CD4-positive, alpha-beta T cell treated with Interleukin-17A for 4 hours (primary cell): ENCODE results near the gene ZNF648.
"Not testable (repeated sequence)": the region's sequence is repeated elsewhere in the genome, so short reads cannot be mapped to it uniquely, and the experiment has no call there.

Source experiments
- DNase-seq: peaks from one replicate; pipeline ENCODE4 v3.0.0-alpha.2; 2020; ENCODE audit warnings: mixed read lengths

Gene ZNF648, protein sequence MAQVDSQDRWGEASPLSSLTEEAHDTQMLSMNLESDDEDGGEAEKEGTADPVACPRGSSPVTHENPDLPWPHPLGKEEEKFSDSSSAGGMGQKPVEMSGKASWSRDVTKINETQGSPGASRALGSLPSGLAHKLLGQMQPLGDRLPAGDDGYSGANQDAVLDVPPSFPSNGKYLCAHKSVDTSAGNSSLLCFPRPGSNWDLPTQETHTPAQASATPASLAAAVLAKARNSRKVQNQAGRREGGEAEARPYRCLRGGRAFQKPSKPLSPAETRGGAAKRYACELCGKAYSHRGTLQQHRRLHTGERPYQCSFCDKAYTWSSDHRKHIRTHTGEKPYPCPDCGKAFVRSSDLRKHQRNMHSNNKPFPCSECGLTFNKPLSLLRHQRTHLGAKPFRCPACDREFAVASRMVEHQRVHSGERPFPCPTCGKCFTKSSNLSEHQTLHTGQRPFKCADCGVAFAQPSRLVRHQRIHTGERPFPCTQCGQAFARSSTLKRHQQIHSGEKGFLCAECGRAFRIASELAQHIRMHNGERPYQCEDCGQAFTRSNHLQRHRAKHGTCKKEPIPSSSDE

DNA sequence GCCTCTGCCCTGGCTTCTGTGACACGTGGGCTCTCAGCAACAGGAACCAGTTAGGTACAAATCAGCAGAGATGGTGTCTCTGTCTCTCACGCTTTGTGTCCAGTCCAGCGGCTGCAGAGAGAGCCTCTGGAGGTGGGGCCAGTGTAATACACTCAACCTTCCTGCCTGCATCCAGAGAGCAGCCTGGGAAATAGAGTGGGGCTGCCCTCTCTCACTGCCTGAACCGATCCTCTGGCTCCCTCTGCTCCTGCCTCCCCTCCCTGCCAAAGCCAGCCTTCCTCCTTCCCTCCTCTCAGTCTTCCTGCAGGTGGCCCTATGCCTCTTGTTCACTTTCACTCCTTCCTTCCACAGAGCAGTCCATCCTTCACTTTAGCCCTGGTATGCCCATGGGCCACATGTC is at the start of gene ZNF648:
Gene ZNF648, minus strand, starts transcription at position 119 of the 400 bp plus-strand sequence. CDS start 3,702 bp downstream, outside the sequence.
- no peak for DNase-seq

DNA sequence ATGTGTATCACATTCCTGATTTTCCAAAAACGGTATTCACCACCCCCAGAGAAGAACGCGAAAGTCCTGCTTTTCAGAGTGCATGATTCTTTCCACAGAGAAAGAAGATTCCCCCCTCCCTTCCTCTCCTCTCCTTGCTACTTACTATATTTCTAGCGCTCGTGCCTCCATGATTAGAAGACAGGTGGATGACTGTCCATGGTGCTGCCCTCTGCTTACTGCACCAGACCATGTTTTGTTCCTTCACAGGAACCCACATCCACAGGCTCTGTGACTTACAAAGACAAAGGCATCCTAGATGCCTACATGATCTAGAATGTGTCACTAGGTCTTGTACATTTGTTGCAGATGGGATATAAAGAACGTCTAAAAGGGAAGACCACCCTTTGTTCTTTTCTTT is 49.1 kb upstream of the ZNF648 start:
- DNase-seq = no peak

DNA sequence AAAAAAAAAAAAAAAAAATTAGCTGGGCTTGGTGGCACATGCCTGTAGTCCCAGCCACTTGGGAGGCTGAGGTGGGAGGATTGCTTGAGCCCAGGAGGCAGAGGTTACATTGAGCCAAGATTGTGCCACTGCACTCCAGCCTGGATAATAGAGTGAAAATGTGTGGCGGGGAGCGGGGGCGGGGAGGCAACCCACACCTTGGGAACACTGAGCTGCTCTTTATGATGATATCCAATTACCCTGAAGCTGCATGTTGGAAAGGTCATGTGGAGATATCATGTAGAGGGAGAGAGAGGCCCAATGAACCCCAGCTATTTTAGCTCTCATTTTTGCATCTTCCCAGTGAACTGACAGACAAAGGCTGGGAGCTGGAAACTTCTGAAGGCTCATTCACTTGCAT is 48.3 kb upstream of the ZNF648 start:
- DNase-seq = no peak

DNA sequence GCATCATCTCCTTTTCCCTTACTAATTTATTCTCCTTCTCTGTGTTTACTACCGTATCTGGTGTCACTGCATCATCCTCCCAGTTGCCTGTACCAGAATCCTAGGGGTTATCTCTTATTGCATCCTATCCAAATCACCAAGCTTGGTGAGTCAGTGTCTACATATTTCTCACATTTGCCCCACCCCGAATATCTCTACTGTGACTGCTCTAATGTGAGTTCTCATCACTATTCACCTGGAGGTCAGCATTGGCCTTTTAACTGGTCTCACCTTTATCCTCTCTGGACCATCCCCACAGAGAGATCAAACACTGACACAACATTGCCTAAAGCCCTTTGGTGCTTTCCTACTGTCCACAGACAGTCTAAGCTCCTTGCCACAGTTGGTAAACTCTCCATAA is 45.7 kb upstream of the ZNF648 start:
- DNase-seq = no peak

DNA sequence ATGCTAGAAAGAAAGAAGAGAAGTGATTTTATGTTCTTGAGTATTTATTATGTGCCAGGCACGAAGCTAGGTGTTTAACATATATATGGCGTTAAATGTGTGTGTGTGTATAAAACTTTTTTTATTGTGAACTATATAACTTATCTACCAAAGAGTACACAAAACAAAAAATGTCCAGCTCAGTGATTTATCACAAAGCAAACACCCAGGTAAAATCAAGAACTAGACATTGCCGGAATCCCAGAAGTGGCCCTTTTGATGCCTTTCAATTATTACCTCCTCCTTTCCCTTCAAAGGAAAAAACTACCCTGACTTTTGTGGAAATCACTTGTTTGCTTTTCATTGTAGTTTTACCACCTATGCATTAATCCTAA is 40.5 kb upstream of the ZNF648 start:
- DNase-seq = no peak

DNA sequence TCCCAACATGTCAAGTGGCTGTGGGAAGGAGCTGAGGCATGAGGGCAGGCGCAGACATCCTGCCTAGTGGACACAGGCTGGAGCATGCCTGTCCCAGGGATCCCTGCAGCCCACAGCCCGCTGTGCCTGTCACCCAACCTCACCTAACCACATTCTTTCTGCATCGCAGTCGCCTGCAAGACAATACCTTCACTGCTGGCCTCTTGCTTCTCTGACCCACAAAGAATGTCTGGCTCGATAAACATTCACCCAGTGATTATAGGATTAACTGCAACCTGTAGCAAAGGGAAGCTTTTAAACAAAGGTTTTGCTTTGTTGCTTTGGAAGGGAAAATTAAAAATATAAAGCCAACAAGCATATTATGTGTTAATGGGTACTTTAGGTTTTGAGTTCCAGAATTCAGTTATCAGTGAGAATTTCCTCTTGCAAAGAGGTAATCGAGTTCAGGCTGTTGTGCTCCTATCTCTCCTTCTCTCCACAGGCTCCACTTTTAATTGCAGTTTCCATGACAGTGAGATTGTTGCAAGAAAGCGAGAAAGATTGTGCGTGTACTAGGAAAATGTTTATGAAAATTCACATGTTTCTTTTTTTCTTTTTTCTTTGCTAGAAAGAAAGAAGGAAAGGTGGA is 40.0 kb upstream of the ZNF648 start:
- no peak for DNase-seq

DNA sequence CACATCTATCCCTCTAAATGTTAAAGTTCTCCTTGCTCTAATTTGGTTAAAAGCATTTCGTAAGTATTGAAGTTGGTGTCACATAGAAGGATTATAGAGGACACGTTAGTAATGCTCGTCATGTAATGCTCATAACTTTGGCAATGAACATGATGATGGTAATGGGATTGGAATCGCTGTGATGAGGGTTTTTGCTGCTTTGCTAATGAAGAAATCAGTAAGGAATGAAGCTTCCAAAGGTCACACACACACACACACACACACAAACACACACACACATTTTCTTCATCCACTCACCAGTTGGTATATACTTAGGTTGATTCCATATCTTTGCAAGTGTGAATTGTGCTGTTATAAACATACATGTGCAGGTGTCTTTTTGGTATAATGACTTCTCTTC is 36.8 kb upstream of the ZNF648 start:
- no peak for DNase-seq

DNA sequence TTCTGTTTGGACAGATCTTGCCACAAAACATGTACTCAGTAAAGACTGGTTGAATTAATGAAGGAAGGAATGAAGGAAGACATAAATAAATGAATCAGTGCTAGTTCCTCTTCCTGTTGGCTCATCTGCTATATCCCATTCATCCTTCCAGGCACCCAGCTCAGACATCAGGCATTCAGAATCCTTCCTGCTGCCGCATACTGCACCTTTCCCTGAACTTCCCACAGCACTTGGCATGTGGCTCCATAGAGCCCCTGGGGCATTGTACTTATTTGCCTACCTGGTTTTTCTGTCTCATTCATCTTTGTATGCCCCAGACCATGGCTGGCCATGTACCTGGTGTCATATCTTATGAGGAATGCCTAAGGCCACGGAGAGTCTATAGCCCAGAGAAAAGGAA is 34.4 kb upstream of the ZNF648 start:
- DNase-seq = no peak

DNA sequence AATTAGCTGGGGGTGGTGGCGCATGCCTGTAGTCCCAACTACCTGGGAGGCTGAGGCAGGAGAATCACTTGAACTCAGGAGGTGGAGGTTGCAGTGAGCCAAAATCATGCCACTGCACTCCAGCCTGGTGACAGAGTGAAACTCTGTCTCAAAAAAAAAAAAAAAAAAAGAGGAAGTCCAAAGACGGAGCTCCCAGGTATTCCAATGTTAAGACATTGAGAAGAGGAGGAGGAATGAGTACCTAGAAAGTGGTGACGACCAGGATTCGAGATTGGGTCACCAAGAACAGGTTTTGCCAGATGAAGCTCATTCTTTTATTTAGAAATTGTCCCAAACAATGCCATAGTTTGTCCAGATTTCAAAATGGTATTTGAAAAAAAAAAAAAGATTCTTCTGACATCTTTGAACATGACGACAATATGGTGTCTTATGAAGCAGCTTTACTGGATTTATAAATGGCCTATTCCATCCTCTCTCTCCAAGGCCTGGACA is 33.0 kb upstream of the ZNF648 start:
- DNase-seq = not testable (repeated sequence)

DNA sequence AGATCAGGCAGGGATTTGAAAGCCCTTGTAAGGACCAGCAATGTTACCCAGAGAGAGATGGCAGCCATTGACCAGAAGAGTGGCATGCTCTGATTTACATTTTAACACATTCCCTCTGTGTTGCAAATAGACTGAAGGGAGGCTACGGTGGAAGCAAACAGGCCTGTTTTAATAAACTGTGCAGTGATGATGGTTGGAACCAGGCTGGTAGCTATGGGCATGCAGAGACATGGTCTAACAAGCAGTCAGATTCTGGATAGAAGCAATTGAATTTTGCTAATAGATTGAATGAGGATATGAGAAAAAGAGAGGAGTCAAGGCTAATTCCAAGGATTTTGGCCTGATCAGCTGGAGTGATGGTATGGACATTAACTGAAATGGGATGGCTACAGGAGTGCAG is 32.3 kb upstream of the ZNF648 start:
- DNase-seq = no peak

DNA sequence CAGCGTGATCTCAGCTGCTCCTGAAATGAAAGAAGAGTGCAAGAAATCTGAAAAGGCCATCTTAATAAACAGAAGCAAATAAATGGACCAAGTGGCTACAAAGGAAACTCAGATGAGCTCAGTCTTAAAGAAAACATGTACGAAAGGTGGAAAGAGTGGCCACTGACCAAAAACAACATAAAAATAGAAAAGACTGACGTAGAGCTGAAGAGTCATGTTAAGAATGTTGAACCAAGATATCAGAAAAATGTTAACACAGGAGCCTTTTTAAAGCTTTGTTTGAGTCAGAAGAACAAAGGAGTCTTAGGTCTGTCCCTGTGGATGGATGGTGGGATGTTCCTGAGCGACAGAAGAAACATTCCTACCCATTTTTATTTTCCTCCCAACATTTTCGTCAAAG is 30.8 kb upstream of the ZNF648 start:
- DNase-seq = no peak

DNA sequence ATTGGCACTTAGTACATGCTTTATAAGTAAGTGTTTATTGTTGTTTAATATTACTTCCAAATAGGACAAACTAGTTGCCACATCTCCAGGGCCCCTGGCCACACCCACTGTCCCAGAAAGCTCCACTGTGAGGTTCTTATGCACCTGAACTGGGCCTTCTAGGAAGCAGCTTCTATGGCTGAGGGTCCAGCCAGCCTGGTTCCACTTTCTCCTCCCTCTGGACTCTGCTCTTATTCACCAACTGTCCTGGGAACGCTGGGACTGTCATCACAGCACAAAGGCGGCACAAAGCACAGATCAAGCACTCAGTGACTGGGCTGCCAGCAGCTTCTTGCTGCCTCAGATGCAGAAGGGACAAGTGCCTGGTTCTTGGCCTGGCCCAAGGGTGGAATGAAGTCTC is 29.6 kb upstream of the ZNF648 start:
- no peak for DNase-seq

DNA sequence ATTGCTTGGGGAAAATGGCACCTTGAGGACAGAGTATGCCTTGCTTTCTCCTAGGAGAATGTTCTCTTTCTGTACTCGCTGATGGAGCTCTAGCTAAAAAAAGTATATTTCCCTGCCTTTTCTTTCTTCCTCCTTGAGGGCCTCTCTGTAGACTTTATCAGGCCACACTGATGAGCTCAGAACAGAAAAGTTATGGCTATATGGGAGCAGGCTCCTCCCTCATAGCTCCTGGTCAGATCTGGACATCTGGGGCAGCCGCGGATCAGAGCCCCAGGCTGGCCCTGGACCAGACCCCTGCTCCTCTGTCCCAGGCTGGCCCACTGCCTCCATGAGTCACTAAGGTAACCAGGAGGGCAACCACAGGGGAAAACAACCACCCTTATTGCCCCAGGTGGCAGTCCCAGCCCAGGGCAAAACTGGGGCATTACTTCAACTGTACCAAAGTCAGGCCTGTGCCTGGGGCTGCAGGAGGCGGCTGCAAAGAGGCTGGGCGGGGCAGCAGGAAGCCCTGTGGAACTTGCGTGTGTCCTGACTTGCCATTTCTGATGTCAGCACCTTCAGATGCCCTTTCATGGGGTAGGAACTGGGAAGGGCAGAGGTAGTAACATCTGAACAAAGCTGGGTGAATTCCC is 26.3 kb upstream of the ZNF648 start:
- peak; percentile 46 for DNase-seq

DNA sequence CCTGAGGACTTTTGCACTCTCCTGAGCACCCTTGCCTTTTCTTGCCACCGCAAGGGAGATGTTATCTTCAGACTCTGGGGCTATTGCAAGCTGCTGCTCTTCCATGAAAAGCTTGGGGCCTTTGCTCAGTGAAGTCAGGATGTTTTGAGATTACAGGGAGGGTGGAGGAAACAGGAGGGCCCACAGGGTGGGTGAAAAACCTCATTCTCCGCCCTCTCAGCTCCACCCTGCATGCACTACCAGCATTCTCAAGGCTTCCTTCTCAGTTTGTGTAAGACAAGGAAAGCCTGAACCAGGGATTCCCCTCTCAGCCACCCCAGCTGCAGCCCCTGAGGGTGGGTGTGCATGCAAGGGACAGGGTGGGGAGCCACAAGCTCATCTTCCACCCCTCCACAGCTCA is 25.8 kb upstream of the ZNF648 start:
- DNase-seq = peak; percentile 48

DNA sequence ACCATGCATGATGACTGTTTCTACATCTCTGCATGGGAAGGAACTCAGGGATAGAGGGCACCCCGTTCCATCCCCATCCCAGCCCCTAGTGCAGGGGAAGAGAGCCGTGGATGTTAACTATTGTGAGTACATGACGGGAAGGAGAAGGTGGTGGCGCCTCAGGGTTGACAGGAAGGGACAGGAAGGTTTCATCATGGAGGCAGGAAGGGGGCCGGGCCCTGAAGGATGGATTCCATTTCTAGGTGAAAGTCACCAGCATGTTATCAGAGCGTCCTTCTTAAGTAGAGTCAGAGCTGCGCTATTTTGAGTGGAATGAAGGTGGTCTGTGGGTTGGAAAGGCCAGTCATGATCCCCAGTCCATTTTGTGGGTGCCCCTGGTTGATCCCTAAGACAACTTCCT is 25.1 kb upstream of the ZNF648 start:
- DNase-seq = no peak

DNA sequence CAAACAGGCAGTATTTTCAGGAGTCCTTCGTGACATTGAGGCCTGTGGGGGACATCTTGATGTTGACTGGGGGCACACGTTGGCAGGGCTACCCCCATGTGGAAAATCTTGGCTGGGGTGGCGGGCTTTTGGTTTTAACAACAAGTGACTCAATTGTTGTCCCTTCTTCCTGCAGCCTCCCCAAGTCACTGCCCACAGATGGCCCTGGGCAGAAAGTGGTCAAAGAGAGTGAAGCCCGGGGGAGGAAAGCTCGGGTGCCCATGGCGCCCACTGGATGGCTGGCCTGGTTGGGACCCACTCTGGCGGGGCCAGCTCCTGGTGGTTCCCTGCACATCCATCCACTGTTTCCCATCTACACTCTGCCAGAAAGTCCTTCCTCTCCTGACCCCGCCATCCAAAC is 24.6 kb upstream of the ZNF648 start:
- no peak for DNase-seq

DNA sequence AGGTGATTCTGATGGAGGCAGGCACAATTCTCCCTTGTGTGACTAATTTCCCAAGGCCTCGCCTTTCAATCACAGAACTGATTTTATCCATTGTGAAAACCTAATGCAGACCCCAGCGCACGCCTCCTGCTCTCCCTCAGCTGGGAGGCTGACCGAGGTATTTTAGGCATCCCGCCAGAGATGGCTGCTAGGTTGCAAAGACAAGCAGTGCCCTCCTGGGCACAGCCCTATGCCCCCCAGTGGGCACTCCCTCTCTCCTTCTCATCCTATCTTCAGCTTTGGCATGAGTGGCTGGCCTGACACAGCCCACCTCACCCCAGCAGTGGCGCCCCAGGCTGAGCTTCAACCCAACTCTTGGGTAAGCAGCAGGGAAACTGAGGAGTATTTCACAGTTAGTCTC is 24.2 kb upstream of the ZNF648 start:
- DNase-seq = no peak

DNA sequence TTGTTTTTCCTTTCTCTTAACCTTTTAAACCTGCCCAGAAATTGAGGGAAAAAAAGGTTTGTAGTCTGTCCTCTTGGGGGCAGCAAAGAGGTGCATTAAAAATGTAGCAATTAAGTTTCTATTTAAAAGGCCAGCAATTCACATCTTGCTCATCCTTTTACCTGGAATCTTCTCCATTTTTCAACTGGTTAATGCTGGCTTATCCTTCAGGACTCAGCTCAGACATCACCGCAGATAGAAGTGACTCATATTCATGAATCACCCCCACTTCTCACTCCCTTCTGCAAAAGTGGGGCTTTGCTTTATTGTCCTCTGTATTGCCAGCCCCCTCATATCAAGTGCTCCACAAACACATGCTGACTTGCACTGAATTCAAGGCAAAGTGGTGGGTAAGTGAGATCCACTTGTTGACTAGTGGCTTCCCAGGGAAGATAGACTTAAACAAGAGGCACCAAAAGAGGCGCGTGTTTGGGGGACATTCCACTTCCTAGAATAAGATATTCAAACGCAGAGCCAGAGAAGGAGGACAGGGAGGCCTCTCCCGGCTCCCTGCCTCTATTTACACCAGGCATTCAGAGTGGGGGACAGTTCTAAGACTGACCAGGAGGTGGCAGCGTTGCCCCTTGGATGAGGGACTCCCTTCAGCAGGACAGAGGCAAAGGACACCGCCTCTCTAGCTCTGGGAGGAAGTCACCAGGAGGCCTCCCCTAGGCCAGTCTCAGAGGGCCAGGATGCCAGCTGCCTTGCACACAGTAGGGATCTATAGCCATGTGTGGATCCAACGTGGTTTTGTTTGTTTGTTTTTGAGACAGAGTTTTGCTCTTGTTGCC is 23.2 kb upstream of the ZNF648 start:
- DNase-seq = peak; percentile 86

DNA sequence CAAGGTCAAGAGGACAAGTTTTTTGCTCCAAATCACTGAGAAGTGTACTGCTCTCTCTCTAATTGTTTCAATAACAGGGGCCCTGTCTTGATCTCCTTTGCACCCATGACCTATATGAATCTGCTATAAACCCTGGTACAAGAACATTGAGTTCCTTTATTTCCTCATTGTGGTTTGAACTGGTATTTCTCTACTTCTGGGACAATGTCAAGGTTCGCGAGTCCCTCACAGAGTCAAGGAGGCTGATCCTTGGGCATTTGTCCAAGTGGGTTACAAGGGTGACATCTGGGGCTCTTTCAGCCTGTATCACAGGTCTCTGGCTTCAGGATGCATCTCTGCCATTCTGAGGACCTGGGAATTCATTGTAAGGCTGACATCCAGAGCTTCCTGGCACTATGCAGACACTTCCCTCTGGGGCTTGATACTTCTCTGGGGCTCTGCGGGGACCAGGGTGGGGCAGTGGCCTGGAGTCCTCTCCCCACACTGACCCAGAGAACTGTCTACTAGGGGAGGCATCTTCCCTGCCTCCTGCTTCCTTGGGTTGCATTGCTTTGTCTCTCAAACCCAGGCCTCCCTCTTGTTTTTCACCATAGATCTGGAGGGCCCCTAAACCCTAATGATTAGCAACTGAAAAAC is 22.5 kb upstream of the ZNF648 start:
- DNase-seq = no peak

DNA sequence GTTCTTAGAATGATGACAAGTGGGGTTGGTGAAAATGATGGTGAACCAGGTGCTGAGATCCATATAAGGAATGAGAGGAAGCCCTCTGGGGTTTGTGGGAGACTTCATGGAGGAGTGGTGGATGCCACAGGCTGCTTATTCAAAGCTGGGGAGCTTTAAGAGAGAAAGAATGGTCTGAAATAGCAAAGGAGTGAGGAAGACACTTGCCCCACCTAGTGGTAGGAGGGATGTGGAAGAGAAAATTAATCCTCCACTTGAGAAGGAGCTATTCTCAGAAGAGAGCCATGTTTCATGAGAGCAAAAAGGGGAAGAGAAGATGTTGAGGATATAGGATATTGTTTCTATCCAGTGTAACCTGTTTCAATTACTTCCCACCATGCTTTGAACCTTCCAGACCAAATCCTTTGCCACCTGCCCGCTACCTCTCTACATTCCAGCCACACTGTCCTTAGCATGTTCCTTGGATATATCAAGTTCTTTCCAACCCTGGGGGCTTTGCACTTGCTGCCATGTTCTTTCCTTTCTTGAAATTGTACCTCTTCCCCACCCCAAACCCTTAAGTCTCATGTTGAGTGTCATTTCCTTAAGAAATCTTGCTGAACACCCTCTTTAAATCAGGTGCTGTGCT is 19.6 kb upstream of the ZNF648 start:
- DNase-seq = peak; percentile 47

DNA sequence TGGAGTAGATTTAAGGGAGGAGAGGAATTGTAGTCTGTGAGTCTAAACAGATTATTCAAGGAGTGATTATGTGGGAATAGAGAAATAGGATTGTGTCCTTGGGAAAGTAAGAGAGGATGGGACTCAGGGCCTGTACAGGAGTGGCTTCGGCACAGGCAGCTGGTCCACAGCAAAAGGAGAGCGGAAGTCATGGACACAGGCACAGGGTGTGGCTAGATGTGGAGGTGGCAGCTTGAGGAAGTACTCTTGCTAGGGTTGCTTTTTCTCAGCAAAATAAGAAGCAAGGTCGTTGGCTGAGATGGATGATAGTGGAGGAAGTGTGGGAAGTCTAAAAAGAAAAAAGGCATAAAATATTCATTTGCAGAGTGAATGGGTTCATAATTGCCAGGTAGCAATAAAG is 18.5 kb upstream of the ZNF648 start:
- no peak for DNase-seq

DNA sequence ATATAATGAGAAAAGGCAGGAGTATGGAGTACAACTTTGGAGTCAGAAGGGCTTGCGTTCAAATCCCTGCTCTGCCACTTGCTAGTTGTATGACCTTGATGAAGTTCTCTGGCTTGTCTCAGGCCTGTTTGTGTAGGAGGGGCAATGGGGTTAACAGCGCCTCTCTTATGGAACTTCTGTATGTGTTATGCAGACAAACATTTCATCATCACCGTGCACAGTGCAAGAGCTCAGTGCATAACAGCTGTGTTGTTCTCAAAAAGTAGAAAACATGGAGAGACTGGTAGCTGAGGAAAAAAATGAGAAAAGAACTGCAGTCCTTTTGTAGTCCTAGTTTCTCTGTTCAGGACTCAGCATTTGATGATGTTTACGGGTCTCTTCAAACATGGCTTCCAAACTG is 10.4 kb upstream of the ZNF648 start:
- no peak for DNase-seq
